ENCODE measurements around the gene CDK2AP2.

The CDK2AP2 gene

GRCh38 chr11:67464411-67465188 is 43.4 kb downstream of the CDK2AP2 start:
- DNase-seq = peak; percentile 60

GRCh38 chr11:67463680-67464410 is 44.1 kb downstream of the CDK2AP2 start:
- DNase-seq = no peak

- no peak for DNase-seq
These were observed 44.8 kb downstream of the CDK2AP2 start for GRCh38 chr11:67463186-67463585.

GRCh38 chr11:67458266-67458665 is 49.7 kb downstream of the CDK2AP2 start:
- no peak for DNase-seq

GRCh38 chr11:67457453-67457852 is 50.5 kb downstream of the CDK2AP2 start:
- DNase-seq = no peak

Measured in NCI-H1436 treated with DMSO at 0.1 percent for 48 hours (cell line).